SU-DHL-6 (cell line): Measurements from ENCODE around the gene ZBTB16.

ENCODE experiments used
- H2AFZ ChIP-seq: fragments of 200-600 bp; sonication (generic); 2 replicates; pipeline ENCODE4 v1.6.1; 2014; ENCODE audit warnings: low read depth, mild to moderate bottlenecking, moderate library complexity, mixed read lengths, antibody characterized with exemption, low read length; ENCODE audit not compliant: severe bottlenecking
- H3F3A ChIP-seq: fragments of 200-600 bp; shearing (Covaris generic); 2 replicates; pipeline ENCODE4 v1.6.0; 2016; ENCODE audit warnings: antibody characterized with exemption, mild to moderate bottlenecking; ENCODE audit not compliant: insufficient read depth
- H3K27ac ChIP-seq: fragments of 200-600 bp; sonication (generic); 2 replicates; pipeline ENCODE4 v1.5.1; 2016; ENCODE audit warnings: low read depth, mild to moderate bottlenecking, low read length, moderate library complexity, mixed read lengths
- H3K27me3 ChIP-seq: fragments of 200-600 bp; sonication (generic), shearing (Covaris generic); 2 replicates; pipeline ENCODE4 v1.6.0; 2014; ENCODE audit warnings: mild to moderate bottlenecking, low read length
- H3K36me3 ChIP-seq: fragments of 200-600 bp; sonication (generic); 2 replicates; pipeline ENCODE4 v1.6.1; 2014; ENCODE audit warnings: mild to moderate bottlenecking, low read length, mixed read lengths
- H3K4me2 ChIP-seq: fragments of 300-600, 200-600 bp; shearing (Covaris generic), sonication (generic); 2 replicates; pipeline ENCODE4 v1.6.0; 2014; ENCODE audit warnings: low read length, low read depth, mild to moderate bottlenecking; ENCODE audit not compliant: poor library complexity, severe bottlenecking
- H3K4me3 ChIP-seq: fragments of 200-600 bp; sonication (generic); 2 replicates; pipeline ENCODE4 v1.5.1; 2014; ENCODE audit warnings: antibody characterized with exemption, low read length, mild to moderate bottlenecking, mixed read lengths; ENCODE audit not compliant: insufficient read depth, poor library complexity, severe bottlenecking
- H3K79me2 ChIP-seq: fragments of 200-600 bp; sonication (generic); 2 replicates; pipeline ENCODE4 v1.6.1; 2014; ENCODE audit warnings: mild to moderate bottlenecking, low read length, moderate library complexity; ENCODE audit not compliant: insufficient read depth
- H3K9ac ChIP-seq: fragments of 200-600 bp; sonication (generic); 2 replicates; pipeline ENCODE4 v1.7.0; 2014; ENCODE audit warnings: mild to moderate bottlenecking, low read length
- H3K9me2 ChIP-seq: fragments of 200-600 bp; sonication (generic); replicated peaks from 2 replicates; pipeline ENCODE4 v1.6.1; 2014; ENCODE audit warnings: low read length; ENCODE audit not compliant: insufficient read depth
- H3K9me3 ChIP-seq: fragments of 200-600 bp; sonication (generic); 2 replicates; pipeline ENCODE4 v1.6.1; 2014; ENCODE audit warnings: low read length, mixed read lengths; ENCODE audit not compliant: insufficient read depth
- H4K20me1 ChIP-seq: fragments of 200-600 bp; sonication (generic); 2 replicates; pipeline ENCODE4 v1.6.1; 2014; ENCODE audit warnings: low read depth, mild to moderate bottlenecking, antibody characterized with exemption, low read length, moderate library complexity, mixed read lengths
- EZH2phosphoT487 ChIP-seq: fragments of 200-600 bp; sonication (generic), shearing (Covaris generic); conservative IDR thresholded peaks from 2 replicates; pipeline ENCODE4 v1.6.1; 2018; ENCODE audit warnings: mild to moderate bottlenecking, antibody characterized with exemption, low read length, moderate library complexity, mixed read lengths
- TF ChIP-seq, protein P1 (sequence below): fragments of 200-600 bp; sonication (generic); IDR thresholded peaks from one replicate; pipeline ENCODE4 v1.5.1; 2017; ENCODE audit warnings: antibody characterized with exemption, mild to moderate bottlenecking, low read length, moderate library complexity; ENCODE audit not compliant: insufficient read depth, poor library complexity, severe bottlenecking

The ZBTB16 gene

GRCh38 chr11:114155116-114155515 lies 95.6 kb downstream of the ZBTB16 start:
- no peaks in the 10 kb centered on the region for H3K79me2 ChIP-seq
- H3K9me3 ChIP-seq, result no peaks in the 10 kb centered on the region
- no peak overlapping the region for H3K9ac ChIP-seq
- no peak for TF ChIP-seq EZH2phosphoT487
- TF ChIP-seq, protein P1, sequence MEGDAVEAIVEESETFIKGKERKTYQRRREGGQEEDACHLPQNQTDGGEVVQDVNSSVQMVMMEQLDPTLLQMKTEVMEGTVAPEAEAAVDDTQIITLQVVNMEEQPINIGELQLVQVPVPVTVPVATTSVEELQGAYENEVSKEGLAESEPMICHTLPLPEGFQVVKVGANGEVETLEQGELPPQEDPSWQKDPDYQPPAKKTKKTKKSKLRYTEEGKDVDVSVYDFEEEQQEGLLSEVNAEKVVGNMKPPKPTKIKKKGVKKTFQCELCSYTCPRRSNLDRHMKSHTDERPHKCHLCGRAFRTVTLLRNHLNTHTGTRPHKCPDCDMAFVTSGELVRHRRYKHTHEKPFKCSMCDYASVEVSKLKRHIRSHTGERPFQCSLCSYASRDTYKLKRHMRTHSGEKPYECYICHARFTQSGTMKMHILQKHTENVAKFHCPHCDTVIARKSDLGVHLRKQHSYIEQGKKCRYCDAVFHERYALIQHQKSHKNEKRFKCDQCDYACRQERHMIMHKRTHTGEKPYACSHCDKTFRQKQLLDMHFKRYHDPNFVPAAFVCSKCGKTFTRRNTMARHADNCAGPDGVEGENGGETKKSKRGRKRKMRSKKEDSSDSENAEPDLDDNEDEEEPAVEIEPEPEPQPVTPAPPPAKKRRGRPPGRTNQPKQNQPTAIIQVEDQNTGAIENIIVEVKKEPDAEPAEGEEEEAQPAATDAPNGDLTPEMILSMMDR, result no peak
- no peak overlapping the region for H2AFZ ChIP-seq
- H3K27ac ChIP-seq, result no peak overlapping the region
- no peaks in the 10 kb centered on the region for H3K9me2 ChIP-seq
- no peaks in the 10 kb centered on the region for H4K20me1 ChIP-seq
- H3K27me3 ChIP-seq, result no peaks in the 10 kb centered on the region
- H3K4me2 ChIP-seq, result no peak overlapping the region
- H3K4me3 ChIP-seq, result no peak overlapping the region
- no peaks in the 10 kb centered on the region for H3F3A ChIP-seq
- no peaks in the 10 kb centered on the region for H3K36me3 ChIP-seq

DNA sequence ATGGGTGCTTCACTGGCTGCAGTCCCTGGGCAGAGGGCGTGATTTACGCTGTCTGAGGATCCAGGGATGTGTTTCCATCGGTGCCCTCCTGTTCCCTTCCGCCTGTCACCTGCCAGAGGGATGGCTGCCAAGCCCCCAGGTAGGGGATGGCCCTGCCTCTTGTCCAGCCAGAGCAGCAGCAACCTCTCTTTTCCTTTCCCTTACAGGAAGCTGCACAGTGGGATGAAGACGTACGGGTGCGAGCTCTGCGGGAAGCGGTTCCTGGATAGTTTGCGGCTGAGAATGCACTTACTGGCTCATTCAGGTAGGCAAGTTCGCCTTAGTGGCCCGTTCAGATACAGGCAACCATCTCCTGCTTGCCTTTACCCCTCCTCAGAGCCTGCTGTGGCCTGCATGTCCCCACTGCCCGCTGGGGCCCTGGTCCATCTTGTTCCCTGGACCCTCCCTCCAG lies 96.6 kb downstream of the ZBTB16 start:
- H3K36me3 ChIP-seq, result no peaks in the 10 kb centered on the region
- no peak overlapping the region for H2AFZ ChIP-seq
- no peak overlapping the region for H3K4me3 ChIP-seq
- no peaks in the 10 kb centered on the region for H3K27me3 ChIP-seq
- H3K27ac ChIP-seq, result no peak overlapping the region
- H4K20me1 ChIP-seq, result no peaks in the 10 kb centered on the region
- H3K79me2 ChIP-seq, result no peaks in the 10 kb centered on the region
- no peak overlapping the region for H3K4me2 ChIP-seq
- H3K9me2 ChIP-seq, result no peaks in the 10 kb centered on the region
- H3K9me3 ChIP-seq, result no peaks in the 10 kb centered on the region
- H3K9ac ChIP-seq, result no peak overlapping the region
- TF ChIP-seq EZH2phosphoT487, result no peak
- TF ChIP-seq, protein P1, result no peak
- no peaks in the 10 kb centered on the region for H3F3A ChIP-seq

- H3K27ac ChIP-seq, result no peak overlapping the region
- TF ChIP-seq, protein P1, result no peak
- no peak for TF ChIP-seq EZH2phosphoT487
Measured at GRCh38 chr11:114156782-114157181, 97.3 kb downstream of the ZBTB16 start.

More at GRCh38 chr11:114156782-114157181, 97.3 kb downstream of the ZBTB16 start:
- no peak overlapping the region for H3K4me3 ChIP-seq
- H4K20me1 ChIP-seq, result no peaks in the 10 kb centered on the region
- no peak overlapping the region for H3K4me2 ChIP-seq
- no peaks in the 10 kb centered on the region for H3K9me2 ChIP-seq
- H3F3A ChIP-seq, result no peaks in the 10 kb centered on the region
- H3K79me2 ChIP-seq, result no peaks in the 10 kb centered on the region
- H3K36me3 ChIP-seq, result no peaks in the 10 kb centered on the region
- no peak overlapping the region for H3K9ac ChIP-seq
- H2AFZ ChIP-seq, result no peak overlapping the region
- no peaks in the 10 kb centered on the region for H3K9me3 ChIP-seq
- H3K27me3 ChIP-seq, result no peaks in the 10 kb centered on the region
